Endometrium (tissue), 2 donors: ENCODE data around the gene EXOC3L4.
"Not testable (repeated sequence)": the region's sequence is repeated elsewhere in the genome, so short reads cannot be mapped to it uniquely, and the experiment has no call there.

Source experiments
- FAIRE-seq: peaks from 2 replicates; lab custom pipeline; 2012; peaks lifted over from hg19 to GRCh38; lab: Jason Lieb, UNC
- donor health status: control.
- donor health status: control.

The EXOC3L4 gene

DNA sequence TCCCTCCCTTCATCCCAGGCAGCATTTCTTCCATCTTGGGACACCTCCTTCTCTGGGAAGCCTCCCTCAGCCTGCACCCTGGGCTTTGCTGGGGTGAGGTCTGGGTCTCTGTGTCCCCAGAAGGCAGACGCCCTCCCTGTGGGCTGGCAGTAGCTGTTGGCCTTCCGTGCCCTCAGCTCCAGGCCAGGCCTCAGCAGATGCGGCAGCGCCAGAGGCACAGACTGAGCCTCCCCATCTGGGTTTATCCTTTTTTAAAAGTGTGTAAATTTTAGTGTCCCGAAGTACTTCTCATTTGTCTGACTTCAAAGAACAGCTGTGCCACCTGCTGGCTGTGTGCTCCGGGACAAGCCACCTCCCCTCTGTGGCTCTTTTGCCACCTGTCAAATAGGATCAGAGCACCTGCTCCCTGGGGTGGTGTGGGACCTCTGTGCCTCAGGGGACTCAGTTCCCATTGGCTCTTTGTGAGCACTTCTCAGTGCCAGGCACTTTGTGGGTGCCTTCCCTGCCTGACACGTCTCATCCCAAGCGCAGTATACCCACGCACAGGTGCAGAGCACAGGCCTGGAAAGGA, 11.1 kb downstream of the EXOC3L4 start:
- FAIRE-seq, result no peak

DNA sequence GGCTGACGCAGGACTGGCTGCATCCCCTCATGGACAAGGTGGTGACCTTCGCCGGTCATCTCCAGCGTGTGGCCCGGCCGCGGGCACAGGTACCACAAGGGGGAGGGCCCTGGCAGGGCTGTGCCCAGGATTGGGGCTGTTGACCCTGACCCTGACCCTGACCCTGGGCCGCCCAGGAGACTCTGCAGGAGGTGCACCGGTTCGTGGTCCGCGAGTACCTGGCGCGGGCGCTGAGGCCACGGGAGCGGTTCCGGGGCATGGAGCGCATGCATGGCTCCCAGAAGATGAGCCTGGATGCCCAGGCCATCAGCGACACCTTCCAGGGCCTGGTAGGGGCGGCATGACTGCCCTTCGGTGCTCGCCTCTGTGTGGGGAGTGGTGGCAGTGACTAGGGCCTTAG, 12.9 kb downstream of the EXOC3L4 start:
- FAIRE-seq, result no peak

DNA sequence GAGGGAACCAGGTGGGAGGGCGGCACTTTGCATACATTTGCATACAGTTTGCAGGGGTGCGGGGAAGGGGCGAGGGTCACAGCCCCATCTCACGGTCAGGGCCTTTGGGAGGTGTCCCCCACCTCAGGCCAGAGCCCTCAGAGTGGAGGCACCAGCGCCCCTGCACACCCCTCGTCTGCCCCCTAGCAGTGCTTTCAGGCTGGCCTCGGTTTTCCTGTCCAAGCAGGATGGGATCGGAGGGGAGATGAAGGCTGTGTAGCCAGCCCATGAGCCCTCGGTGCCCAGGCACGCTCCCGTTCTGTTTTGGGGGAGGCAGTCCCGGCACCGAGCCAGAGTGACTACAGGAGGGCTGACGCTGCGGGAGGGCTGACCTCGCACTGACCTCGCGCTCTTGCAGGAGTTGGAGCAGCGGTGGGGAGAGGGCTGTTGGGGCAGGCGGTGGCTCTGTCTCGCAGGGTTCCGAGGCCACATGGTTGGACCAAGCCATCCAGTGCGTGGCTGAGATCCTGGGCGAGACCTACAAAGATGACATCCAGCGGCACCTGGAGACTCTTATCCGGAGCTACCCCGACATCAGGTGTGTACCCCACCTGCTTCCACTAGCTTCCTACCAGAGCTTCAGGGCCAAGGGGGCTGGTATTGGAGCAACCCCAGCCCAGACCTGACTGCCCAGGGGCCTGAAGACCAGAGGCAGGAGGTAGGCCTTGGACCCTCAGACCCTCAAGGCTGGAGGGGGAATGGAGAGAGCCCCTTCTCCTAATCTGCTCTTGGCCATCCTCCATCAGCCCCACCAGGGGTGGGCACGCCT, 13.6 kb downstream of the EXOC3L4 start:
- FAIRE-seq, result no peak

DNA sequence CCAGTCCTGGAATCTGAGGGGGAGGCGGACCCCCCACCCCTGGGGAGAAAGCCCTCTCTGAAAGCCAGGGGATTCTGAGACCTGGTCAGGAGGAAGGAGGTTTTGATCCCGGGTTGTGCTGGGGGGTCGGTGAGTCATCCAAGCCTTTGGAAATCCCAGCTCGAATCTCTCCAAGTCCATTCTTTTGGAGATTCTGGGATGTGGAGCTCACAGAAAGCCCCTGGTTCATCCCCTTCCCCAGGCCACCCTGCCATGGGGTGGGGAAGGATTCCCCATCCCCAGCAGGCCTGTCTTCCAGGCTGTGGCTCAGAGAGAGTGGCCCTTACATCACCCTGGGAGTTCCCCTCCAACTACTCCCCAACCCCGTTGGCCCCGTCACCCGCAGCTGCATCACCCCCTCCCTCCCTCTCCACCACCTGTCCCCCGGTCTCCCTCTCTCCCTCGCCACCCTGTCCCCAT, 14.3 kb downstream of the EXOC3L4 start:
- no peak for FAIRE-seq

DNA sequence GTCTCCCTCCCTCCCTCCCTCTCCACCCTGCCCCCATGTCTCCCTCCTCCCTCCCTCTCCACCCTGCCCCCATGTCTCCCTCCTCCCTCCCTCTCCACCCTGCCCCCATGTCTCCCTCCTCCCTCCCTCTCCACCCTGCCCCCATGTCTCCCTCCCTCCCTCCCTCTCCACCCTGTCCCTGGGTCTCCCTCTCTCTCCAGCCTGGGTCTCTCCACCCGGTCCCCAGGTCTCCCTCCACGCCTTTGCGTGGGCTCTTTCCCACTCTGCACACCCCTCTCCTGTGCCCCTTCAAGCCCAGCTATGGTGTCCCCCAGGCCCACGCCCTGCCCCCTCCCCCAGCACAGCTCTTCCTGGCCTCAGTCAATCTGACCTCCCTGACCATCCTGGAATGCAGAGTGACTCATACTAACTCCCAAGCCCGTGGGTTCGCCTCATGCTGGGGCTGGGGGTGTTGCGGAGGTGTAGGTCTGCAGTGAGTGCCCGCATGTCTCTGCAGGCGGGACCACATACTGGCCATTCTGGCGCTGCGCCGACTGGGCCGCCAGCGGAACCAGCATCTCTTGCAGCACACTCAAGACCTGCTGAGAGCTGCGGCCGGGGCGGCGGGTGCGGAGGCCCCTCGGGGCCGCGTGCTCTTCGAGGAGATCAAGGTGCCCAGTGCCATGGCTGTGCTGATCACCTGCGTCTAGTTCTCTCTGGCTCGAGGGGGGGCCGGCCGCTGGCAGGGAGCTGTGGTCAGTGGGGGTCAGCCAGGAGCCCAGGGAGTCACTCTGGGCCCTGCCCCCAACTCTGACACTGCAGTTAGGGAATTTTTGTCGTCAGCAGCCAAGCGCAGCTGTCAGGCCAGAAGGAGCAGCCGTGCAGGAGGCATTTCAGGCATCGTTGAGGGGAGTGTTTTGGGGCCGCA, 15.3 kb downstream of the EXOC3L4 start:
- no peak for FAIRE-seq

DNA sequence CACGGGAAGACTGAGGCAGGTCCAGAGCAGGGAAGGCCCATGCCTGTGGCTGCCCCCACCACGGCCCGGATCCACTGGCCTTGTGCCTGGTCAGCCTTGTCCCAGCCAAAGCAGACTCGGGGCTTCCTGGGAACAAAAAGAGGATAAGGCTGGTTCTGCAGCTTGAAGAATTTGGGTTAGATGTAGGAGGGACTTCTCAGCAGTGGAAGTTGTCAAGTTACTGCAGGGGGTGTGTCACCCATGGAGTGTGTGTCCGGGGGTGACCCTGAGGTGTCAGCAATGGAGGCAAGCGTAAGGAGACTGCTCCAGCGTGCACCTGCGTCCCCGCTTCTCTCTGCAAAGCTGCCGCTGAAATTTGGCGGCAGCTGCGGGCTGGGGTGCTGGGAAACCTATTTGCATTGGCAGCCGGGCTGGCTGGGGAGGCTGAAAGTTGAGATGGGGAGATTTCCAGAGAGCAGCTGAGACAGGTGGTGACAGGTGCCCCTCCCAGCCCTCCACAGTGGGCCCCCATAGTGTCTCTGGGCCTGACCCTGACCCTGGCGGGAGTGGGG, 16.2 kb downstream of the EXOC3L4 start:
- FAIRE-seq, result no peak

DNA sequence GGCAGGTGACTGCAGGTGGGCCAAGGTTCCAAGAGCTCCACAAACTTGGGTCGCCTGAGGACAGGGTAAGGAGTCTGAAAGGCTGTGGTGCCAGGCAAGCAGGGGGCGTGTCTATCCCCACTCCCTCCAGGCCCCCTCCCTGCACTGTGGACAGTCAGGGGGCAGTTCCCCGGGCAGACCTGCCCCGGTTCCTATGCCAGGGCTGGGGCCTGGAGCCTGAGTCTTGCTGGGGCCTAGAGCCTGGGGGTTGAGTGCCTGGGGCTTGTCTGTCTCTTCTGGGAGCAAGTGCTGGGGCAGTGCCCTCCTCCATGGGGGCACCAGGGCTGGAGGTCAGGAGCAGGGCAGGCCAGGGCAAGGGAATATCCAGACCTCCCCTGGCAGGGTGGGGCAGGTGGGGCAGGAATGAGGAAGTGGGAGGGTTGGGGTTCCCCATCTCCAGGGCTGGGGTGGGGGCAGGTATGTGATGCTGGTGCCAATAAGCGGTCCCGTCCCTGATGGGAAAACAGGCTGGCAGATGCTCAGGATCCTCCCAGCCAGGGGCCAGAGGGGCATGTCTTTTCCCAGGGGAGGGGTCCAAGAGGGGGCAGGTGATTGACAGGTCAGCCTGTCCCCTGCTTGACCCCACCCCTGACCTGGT, 16.8 kb downstream of the EXOC3L4 start:
- no peak for FAIRE-seq

DNA sequence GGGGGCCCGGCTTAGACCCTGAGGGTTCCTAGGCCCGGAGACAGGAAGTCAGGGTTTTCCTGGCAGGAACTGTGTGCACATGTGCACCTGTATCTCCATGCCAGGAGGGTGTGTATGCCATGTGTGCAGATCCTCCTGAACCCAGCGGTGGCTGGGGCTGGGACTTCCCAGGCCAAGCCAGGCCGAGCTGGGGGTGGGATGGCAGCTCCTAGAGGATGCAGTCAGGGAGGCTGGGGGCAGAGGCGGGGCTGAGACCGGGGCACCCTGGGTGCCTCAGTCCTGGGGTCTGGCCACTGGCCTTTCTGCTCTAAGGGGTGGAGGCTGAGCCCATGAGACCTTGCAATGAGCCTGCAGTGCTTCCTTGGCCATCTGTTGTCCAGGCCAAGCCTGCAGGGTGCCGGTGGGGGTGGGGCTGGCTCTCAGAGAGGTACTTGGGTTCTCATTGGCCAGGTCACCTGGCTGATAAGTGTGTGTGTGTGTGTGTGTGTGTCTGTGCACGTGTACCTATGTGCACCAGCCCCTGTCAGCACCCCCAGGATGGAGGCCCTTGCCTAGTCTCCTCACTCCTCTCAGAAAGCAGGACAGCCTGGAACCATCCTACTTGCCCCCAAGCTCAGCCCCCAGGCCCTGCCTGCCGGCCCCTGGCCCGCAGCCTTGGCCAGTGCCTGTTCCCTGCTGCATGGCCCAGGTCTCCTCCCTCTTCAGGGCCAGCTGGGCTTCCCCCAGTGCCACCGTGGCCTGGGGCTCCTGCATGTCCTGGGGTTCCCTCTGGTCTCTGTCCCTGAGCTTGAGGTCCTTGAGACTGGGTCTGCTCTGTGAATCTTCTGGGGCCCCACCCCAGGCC, 18.1 kb downstream of the EXOC3L4 start:
- FAIRE-seq, result no peak

DNA sequence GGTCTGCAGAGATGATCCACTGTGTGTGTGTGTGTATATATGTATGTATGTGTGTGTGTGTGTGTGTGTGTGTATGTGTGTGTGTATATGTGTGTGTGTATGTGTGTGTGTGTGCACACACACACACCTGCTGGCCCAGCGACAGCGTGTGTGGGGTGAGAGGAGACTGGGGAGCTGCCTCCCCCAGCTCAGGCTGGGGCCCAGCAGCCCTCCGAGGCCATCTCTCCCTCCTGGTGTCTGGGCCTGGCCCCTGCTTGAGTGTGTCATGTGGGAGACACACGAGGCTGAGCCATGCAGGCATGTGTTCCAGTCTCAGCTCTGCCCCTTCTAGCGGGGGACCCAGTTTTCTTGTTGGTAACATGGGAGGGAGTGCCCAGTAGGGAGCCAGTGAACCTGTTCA, 18.8 kb downstream of the EXOC3L4 start:
- FAIRE-seq, result no peak

DNA sequence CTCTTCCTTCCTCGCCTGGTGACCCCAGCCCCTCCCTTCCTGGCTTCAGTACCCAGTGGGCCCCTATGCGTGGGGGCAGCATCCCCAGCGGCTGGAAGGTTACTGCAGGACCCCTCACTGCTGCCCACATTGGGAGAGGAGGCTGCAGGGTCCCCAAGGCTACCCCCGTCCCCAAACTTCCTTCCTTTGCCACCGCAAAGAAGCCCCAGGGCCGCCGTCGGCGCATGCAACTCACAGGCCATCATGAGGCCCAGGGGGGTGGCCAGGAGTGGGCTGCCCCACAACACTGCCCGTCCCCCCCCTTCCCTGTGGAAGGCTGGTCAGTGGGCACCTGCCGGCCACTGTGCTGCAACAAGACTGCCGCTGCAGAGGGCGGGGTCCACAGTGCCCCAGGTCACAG, 19.2 kb downstream of the EXOC3L4 start:
- FAIRE-seq, result no peak

DNA sequence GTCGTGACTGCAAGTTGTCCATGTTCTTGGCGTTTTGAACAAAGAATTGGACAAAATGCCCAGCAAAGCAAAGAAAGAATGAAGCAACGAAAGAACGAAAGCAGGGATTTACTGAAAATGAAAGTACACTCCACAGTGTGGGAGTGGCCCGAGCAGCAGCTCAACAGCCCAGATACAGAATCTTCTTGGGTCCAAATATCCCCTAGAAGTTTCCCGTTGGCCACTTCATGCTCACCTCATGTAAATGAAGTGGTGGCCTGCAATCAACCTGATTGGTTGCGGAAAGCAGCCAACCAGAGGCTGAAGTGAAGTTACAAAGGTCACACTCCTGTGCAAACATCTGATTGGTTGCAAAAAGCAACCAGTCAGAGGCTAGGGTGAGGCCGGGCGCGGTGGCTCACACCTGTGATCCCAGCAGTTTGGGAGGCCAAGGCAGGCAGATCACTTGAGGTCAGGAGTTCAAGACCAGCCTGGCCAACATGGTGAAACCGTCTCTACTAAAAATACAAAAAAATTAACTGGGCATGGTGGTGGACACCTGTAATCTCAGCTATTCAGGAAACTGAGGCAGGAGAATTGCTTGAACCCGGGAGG, 20.7 kb downstream of the EXOC3L4 start:
- FAIRE-seq, result not testable (repeated sequence)

DNA sequence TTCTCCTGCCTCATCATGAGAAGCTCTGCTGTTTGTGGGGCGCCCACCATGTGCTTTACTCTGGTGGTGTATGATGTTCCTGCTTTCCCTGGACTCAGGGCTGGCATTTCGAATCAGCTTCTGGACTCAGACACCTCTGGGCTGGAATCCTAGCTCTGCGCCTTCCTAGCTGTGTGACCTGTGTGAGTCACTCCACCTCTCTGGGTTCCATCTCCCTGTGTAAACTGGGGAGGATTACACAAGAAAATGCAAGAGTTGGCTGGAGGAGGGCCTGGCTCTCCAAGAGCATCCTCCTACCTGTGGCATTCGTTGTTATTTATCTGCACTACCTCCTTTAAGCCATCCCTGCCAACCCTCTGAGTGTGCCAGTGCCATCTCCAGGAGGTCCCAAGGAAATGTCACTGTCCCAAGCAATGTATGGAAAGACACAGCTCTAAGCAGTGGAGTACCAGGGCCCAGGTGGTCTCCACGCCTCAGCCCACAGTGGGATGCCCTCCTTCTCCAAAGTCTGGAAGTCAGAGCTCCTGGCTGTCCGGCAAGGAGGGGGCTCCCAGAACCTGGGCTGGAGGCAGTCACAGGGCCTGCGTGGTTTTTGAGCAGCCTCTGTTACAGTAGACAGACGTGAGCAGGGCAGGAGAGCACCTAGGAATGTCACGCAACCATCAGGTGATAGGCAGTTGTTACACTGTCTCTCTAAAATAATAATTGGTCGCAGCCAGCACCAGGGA, 21.5 kb downstream of the EXOC3L4 start:
- no peak for FAIRE-seq

DNA sequence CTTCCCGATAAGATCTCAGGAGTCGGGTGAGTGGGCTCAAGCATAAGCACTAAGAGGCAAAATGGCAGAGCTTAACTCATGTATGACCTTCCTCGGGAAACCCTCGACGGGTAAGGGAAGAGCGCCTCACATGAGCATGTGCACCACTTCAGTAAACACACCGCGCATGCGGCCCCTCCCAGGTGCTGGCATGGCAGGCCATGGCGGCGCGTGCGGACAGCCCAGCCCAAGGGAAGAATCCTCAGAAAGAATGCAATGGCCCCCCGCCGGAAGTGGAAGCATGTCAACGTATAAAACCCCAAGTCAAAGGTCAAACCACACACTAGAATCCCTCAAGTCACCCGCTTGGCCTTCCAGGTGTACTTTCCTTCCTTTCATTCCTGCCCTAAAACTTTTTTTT, 22.1 kb downstream of the EXOC3L4 start:
- no peak for FAIRE-seq

DNA sequence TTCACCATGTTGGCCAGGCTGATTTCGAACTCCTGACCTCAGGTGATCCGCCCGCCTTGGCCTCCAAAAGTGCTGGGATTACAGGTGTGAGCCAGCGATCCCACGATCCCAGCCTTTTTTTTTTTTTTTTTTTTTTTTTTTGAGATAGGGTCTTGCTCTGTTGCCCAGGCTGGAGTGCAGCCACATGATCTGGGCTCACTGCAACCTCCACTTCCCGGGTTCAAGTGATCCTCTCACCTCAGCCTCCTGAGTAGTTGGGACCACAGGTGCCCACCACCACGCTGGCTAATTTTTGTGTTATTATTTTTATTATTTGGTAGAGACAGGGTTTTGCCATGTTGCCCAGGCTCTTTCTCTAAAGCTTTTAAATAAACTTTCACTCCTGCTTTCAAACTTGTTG, 23.0 kb downstream of the EXOC3L4 start:
- FAIRE-seq, result not testable (repeated sequence)

DNA sequence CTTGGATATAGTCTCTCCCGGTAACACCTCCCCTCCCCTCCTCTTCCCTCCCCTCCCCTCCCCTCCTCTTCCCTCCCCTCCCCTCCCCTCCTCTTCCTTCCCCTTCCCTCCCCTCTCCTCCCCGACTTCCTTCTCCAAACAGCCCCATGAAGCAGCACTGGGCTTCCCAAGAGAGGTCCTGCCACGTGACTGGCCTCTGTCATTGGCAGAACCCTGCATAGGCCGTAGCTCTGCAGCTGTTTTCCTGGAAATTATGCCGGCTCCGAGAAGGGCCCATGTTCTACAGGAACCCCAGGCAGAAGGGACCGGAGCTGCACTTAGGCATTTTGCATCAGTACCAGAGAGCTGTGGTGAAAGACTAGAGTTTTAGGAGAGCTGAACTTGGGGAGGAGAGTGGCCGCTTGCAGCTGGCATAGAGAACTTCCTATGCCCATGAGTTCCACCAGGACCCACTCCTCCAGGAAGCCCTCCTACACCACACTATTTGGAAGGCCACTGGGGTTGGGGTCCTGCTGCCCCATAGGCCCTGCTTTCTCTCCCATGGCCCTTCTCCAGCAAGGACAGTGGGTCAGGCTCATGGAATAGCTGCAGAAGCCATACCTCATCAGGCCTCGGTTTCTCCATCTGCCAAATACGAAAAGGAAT, 23.6 kb downstream of the EXOC3L4 start:
- no peak for FAIRE-seq

DNA sequence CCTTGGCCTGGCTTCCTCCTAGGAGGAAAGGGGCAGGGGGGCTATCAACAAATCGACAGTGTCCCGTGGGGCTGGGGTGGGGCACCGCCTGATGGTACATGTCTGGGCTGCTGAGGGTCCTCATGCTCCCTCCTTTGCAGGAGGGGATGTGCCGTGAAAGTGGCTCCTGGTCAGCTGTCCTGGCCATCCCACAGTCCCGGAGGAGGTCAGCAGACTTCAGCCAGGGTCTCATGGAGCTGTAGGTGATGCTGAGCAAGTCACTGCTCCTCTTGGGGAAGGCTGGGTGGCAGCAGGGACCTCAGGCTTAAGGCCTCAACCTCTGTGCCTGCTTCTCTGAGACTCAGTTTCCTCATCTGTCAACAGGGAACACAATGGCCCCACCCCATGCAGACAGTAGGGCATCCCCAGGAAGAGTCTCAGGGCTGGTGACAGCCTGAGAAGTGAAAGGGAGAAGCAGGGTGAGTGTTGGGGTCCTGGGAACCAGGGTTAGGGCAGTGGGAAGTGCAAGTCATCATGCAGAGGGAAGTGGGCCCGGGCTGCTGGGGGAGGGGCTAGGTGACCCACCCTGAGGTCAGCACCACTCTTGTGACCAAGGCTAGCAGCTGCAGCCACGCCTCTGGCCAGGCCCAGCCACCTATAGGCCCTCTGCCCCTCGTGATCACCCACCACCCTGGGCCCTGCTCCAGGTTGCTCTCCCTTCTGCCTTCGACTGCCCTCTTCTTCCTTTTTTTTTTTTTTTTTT, 24.3 kb downstream of the EXOC3L4 start:
- no peak for FAIRE-seq

DNA sequence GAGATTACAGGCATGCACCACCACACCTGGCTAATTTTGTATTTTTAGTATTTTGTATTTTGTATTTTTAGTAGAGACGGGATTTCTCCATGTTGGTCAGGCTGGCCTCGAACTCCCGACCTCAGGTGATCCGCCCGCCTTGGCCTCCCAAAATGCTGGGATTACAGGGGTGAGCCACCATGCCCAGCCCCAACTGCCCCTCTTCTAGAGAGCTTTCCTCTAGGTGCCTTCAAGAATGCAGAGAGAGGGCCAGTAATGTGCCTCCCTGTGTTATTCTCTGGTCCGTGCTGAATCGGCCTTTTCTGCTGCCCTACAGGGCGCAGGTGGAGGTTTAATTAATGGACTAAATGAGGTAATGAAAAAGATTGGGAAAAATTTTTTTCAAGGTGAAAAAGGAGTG, 25.0 kb downstream of the EXOC3L4 start:
- not testable (repeated sequence) for FAIRE-seq

DNA sequence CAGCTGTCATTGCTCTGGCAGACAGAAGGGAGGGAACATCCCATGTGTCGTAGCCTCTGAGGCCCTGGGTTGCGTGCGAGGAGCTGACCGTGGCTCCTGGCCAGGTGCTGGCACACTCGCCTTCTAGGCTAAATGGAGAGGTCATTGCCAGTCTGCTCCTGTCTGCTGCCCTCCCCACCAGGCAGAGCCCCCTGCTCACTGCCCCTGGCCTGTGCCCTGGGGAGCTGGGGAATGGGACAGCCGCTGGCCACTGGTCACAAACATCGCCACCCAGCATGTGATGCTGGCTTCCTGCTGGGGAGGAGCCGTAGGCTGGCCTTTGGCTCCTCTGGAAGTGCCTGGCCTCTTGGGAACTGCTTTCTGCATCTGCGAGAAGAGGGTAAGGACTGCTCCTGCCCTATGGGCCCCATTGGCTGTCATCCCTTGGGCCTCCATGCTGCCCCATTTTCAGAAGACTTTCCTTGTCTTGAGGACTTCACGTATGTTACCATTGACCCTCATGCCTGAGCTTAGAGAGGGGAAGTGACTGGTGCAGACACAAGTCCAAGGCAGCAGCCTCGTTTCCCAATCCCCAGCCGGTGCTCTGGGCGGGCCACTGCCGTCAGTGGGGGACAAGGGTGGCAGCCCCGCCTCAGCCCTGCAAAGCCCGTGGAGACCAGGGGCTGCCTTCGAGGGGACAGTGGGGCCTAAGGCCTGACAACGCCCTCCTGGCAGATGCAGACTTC, 26.8 kb downstream of the EXOC3L4 start:
- no peak for FAIRE-seq
